Stomach (tissue), 4 donors: ENCODE measurements around the gene PRKN.

ENCODE experiments used
- POLR2A ChIP-seq, 4 donors: fragments of 450-650 bp; IDR thresholded peaks; one replicate each; pipeline ENCODE4 v1.6.1; 2016; ENCODE audit warnings: antibody characterized with exemption in 4 of 4, control low read depth in 2 of 4, mild to moderate bottlenecking in 1 of 4, moderate library complexity in 1 of 4
- TF ChIP-seq, protein P1 (sequence below), 7 experiments: fragments of 450-650 bp in 4 of 7; fragments of 200-600 bp in 3 of 7; sonication (generic) in 3 of 7; IDR thresholded peaks; one replicate each; pipeline ENCODE4 v1.5.1; 2016 to 2019; ENCODE audit warnings: antibody characterized with exemption in 7 of 7, control low read depth in 2 of 7, mild to moderate bottlenecking in 1 of 7

DNA sequence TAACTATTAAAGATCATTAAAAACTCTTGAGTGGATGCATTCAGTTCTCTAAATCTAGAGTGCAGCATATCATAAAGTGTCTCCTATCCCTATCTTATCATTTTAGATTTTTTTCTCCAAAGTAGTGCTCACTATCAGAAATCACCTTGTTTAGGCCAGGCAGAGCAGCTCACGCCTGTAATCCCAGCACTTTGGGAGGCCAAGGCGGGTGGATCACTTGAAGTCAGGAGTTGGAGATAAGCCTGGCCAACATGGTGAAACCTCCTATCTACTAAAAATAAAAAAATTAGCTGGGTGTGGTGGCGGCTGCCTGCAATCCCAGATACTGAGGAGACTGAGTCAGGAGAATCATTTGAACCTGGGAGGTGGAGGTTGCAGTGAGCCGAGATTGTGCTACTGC, 368.9 kb downstream of the PRKN start:
- TF ChIP-seq POLR2A (IDR thresholded peaks at IDR 0.05), result no peak
- TF ChIP-seq, protein P1, sequence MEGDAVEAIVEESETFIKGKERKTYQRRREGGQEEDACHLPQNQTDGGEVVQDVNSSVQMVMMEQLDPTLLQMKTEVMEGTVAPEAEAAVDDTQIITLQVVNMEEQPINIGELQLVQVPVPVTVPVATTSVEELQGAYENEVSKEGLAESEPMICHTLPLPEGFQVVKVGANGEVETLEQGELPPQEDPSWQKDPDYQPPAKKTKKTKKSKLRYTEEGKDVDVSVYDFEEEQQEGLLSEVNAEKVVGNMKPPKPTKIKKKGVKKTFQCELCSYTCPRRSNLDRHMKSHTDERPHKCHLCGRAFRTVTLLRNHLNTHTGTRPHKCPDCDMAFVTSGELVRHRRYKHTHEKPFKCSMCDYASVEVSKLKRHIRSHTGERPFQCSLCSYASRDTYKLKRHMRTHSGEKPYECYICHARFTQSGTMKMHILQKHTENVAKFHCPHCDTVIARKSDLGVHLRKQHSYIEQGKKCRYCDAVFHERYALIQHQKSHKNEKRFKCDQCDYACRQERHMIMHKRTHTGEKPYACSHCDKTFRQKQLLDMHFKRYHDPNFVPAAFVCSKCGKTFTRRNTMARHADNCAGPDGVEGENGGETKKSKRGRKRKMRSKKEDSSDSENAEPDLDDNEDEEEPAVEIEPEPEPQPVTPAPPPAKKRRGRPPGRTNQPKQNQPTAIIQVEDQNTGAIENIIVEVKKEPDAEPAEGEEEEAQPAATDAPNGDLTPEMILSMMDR (IDR thresholded peaks at IDR 0.05), result no peak
